Measurements from ENCODE around the gene TMEFF2. TPM values are rescaled to one million over a fixed set of nuclear protein-coding genes. Genes with fewer than 3 reads are reported as not detected.

Gene TMEFF2
- polyA plus RNA-seq, 1 of the 3 experiments (the other 2 are of a cell fraction) = 5.4 TPM

DNA sequence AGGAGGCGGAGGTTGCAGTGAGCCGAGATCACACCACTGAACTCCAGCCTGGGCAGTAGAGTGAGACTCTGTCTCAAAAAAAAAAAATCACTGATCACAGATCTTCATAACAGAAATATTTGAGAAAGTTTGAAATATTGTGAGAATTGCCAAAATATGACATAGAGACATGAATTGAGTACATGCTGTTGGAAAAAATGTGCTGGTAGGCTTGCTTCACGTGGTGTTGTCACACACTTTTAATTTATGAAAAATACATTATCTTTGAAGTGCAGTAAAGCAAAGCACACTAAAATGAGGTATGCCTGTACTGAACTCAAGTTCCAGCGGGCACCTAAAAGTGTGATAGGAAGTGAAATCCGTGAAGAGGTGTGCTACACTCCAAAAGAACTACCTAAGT, 152.6 kb downstream of the TMEFF2 start:
- no peak overlapping the region for H3K9ac ChIP-seq
- no peaks in the 10 kb centered on the region for H3K36me3 ChIP-seq (replicated peaks in 1 of 2; ENCODE audit: control insufficient read depth in 1 of 2, insufficient read depth in 2 of 2, low read length in 1 of 2)
- TF ChIP-seq TAF1 (IDR thresholded peaks at IDR 0.05; ENCODE audit: borderline replicate concordance, low read depth, low read length) (no peak), RFX5 (IDR thresholded peaks at IDR 0.05; ENCODE audit: low read length) (no peak), YY1 (IDR thresholded peaks at IDR 0.05; ENCODE audit: low read depth) (no peak), EZH2phosphoT487 (IDR thresholded peaks at IDR 0.05; ENCODE audit: borderline replicate concordance, low read depth) (no peak), SMC3 (IDR thresholded peaks at IDR 0.05; ENCODE audit: low read depth, low read length) (no peak), TCF12 (IDR thresholded peaks at IDR 0.05) (no peak), NFIC (IDR thresholded peaks at IDR 0.05; ENCODE audit: borderline replicate concordance) (no peak), EP300 (IDR thresholded peaks at IDR 0.05; ENCODE audit: borderline replicate concordance in 1 of 2, low read depth in 1 of 2, low read length in 1 of 2) (no peak), ELF1 (IDR thresholded peaks at IDR 0.05) (no peak), TEAD4 (IDR thresholded peaks at IDR 0.05; ENCODE audit: borderline replicate concordance, insufficient read depth) (no peak)
- TF ChIP-seq, protein P1, sequence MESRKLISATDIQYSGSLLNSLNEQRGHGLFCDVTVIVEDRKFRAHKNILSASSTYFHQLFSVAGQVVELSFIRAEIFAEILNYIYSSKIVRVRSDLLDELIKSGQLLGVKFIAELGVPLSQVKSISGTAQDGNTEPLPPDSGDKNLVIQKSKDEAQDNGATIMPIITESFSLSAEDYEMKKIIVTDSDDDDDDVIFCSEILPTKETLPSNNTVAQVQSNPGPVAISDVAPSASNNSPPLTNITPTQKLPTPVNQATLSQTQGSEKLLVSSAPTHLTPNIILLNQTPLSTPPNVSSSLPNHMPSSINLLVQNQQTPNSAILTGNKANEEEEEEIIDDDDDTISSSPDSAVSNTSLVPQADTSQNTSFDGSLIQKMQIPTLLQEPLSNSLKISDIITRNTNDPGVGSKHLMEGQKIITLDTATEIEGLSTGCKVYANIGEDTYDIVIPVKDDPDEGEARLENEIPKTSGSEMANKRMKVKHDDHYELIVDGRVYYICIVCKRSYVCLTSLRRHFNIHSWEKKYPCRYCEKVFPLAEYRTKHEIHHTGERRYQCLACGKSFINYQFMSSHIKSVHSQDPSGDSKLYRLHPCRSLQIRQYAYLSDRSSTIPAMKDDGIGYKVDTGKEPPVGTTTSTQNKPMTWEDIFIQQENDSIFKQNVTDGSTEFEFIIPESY (IDR thresholded peaks at IDR 0.05; ENCODE audit: borderline replicate concordance, low read depth) = no peak
- H3F3A ChIP-seq (replicated peaks; ENCODE audit: insufficient read depth) = no peaks in the 10 kb centered on the region
- H3K27me3 ChIP-seq (ENCODE audit: insufficient read depth) = no peaks in the 10 kb centered on the region
- 82% methylated on average over 5 of the region's 5 CpGs for WGBS (ENCODE audit: low lambda C conversion rate)
- H3K79me2 ChIP-seq (ENCODE audit: insufficient read depth) = no peaks in the 10 kb centered on the region
- CTCF ChIA-PET = no interaction called here
- no peak overlapping the region for H3K4me3 ChIP-seq (ENCODE audit: low read depth in 2 of 2, low read length in 1 of 2)
- POLR2A ChIA-PET = no interaction called here
- DNase-seq = no peak
- H3K27ac ChIP-seq (ENCODE audit: low read depth in 2 of 2, low read length in 1 of 2) = no peak overlapping the region
- H3K4me2 ChIP-seq = no peak overlapping the region
- no peaks in the 10 kb centered on the region for H4K20me1 ChIP-seq (ENCODE audit: insufficient read depth)
- no peaks in the 10 kb centered on the region for H3K4me1 ChIP-seq (ENCODE audit: control insufficient read depth in 1 of 2, insufficient read depth in 2 of 2, low read depth in 1 of 2, low read length in 1 of 2)
- H2AFZ ChIP-seq (ENCODE audit: low read depth) = no peak overlapping the region
- H3K9me3 ChIP-seq = no peaks in the 10 kb centered on the region
- H3K9me2 ChIP-seq = no peaks in the 10 kb centered on the region

DNA sequence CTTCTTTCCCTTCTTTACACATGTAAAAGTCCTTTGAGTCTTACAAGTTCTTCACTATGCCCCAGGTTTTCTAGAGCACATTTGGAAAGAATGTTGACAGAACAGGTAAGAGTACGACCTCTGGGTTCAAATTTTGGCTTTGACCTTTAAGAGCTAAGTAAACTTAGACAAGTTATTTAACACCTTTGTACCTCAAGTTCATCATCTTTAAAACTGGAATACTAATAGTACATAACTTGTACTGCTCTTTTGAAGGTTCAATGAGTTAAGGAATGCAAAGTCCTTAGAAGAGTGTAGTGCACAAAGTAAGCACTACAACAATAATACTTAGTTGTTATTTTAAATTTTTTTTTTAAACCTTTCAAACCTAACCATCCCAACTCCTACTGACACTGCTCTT, 156.6 kb downstream of the TMEFF2 start:
- Histone ChIP-seq H3K9ac (no peak overlapping the region), H3K9me2 (no peaks in the 10 kb centered on the region), H3K79me2 (ENCODE audit: insufficient read depth) (no peaks in the 10 kb centered on the region), H3K27ac (ENCODE audit: low read depth in 2 of 2, low read length in 1 of 2) (no peak overlapping the region), H3K4me3 (ENCODE audit: low read depth in 2 of 2, low read length in 1 of 2) (no peak overlapping the region), H2AFZ (ENCODE audit: low read depth) (no peak overlapping the region), H4K20me1 (ENCODE audit: insufficient read depth) (no peaks in the 10 kb centered on the region), H3K9me3 (no peaks in the 10 kb centered on the region), H3K27me3 (ENCODE audit: insufficient read depth) (no peaks in the 10 kb centered on the region), H3K4me2 (no peak overlapping the region), H3F3A (replicated peaks; ENCODE audit: insufficient read depth) (no peaks in the 10 kb centered on the region), H3K4me1 (ENCODE audit: control insufficient read depth in 1 of 2, insufficient read depth in 2 of 2, low read depth in 1 of 2, low read length in 1 of 2) (peaks cover 0 to 3% of the 10 kb centered on the region in 2 experiments; a peak in 3 of 4 replicates), H3K36me3 (replicated peaks in 1 of 2; ENCODE audit: control insufficient read depth in 1 of 2, insufficient read depth in 2 of 2, low read length in 1 of 2) (no peaks in the 10 kb centered on the region)
- ChIA-PET CTCF (no interaction called here), POLR2A (no interaction called here)
- 87% methylated on average over 1 of the region's 1 CpG for whole genome bisulfite sequencing (ENCODE audit: low lambda C conversion rate)
- no peak for TF ChIP-seq MEF2A (IDR thresholded peaks at IDR 0.05; ENCODE audit: borderline replicate concordance, low read depth)
- TF ChIP-seq, protein P1 (IDR thresholded peaks at IDR 0.05; ENCODE audit: borderline replicate concordance, low read depth) = no peak
- no peak for DNase-seq
